Measurements from ENCODE around the gene CHST8. TPM values are rescaled to one million over a fixed set of nuclear protein-coding genes. Genes with fewer than 3 reads are reported as not detected.

The CHST8 gene
- total and polyA plus RNA-seq, 2 of the 13 experiments (the other 11 are each of a cell fraction or from before 2014, with no cell fraction given), result not detected

- TF ChIP-seq ZNF512B (CRISPR knock-in tag; IDR thresholded peaks at IDR 0.05; ENCODE audit: borderline replicate concordance) (no peak), POGK (CRISPR knock-in tag; conservative IDR thresholded peaks at IDR 0.05) (no peak), E2F1 (CRISPR knock-in tag; IDR thresholded peaks at IDR 0.05) (no peak)
These were observed 124.4 kb downstream of the CHST8 start (continued) for GRCh38 chr19:33746159-33746558.

GRCh38 chr19:33747273-33747672 is 125.5 kb downstream of the CHST8 start:
- ChIA-PET CTCF (ENCODE audit: low intra/inter-chr PET ratio, low total read pairs) (no interaction called here), POLR2A (no interaction called here)
- no peak overlapping the region for H3K4me3 ChIP-seq (replicated peaks in 1 of 3; ENCODE audit: insufficient read depth in 1 of 3, low read depth in 2 of 3, low read length in 3 of 3)
- TF ChIP-seq AGO2 (optimal IDR thresholded peaks at IDR 0.05; ENCODE audit: low read depth, low read length) (no peak), ZNF841 (CRISPR knock-in tag; IDR thresholded peaks at IDR 0.05; ENCODE audit: borderline replicate concordance) (no peak), RBM39 (IDR thresholded peaks at IDR 0.05; ENCODE audit: low read depth, low read length, poor library complexity, severe bottlenecking) (no peak), ZNF556 (CRISPR knock-in tag; IDR thresholded peaks at IDR 0.05; ENCODE audit: borderline replicate concordance) (no peak)
- no peaks in the 10 kb centered on the region for H3K4me1 ChIP-seq (ENCODE audit: insufficient read depth, low read length)
- H4K20me1 ChIP-seq (ENCODE audit: insufficient read depth, low read length), result no peaks in the 10 kb centered on the region
- in situ Hi-C loops (cut with HindIII; ENCODE audit: extremely low pct_ligation_motif_present, low pct_unique_long_range_greater_than_20kb) (no loop called here), intact Hi-C loops (cut with micrococcal nuclease; ENCODE audit: unreplicated experiment) (no loop called here)
- H3K27me3 ChIP-seq (ENCODE audit: control insufficient read depth in 1 of 2, insufficient read depth in 2 of 2, low read length in 2 of 2), result peaks cover 0 to 23% of the 10 kb centered on the region in 2 experiments; a peak in 3 of 5 replicates
- H3K4me2 ChIP-seq (ENCODE audit: low read depth, low read length), result no peak overlapping the region
- no peak overlapping the region for H2AFZ ChIP-seq (ENCODE audit: low read length)
- 5% methylated on average over 4 of the region's 4 CpGs for WGBS (ENCODE audit: low lambda C conversion rate)
- H3K79me2 ChIP-seq (ENCODE audit: insufficient read depth, low read length), result no peaks in the 10 kb centered on the region
- FAIRE-seq, result no peak
- H3K9me3 ChIP-seq (ENCODE audit: low read length), result no peaks in the 10 kb centered on the region
- ATAC-seq, result no peak
- no peak overlapping the region for H3K27ac ChIP-seq (ENCODE audit: extremely low read length, insufficient read depth, low read length)
- no peaks in the 10 kb centered on the region for H3K36me3 ChIP-seq (replicated peaks in 1 of 2; ENCODE audit: control insufficient read depth in 1 of 2, insufficient read depth in 2 of 2, low read length in 2 of 2)
- BruUV-seq (replicated peaks), result no TSS peak
- H3K9ac ChIP-seq (ENCODE audit: insufficient read depth, low read depth, low read length), result no peak overlapping the region
- DNase-seq (ENCODE audit: low spot score), result no peak

All from HepG2 (cell line).